Neural progenitor cell (in vitro differentiated cells): ENCODE measurements around the gene RPA4. TPM values are rescaled to one million over a fixed set of nuclear protein-coding genes. Genes with fewer than 3 reads are reported as not detected.

ENCODE experiments used
- DNase-seq: peaks from one replicate; pipeline ENCODE4 v3.0.0-alpha.2; 2016; ENCODE audit warnings: low spot score
- H2AFZ ChIP-seq: fragments of 200-600 bp; sonication (generic); replicated peaks from 2 replicates; pipeline ENCODE4 v1.6.1; 2016; ENCODE audit warnings: antibody characterized with exemption
- H3F3A ChIP-seq: fragments of 200-600 bp; sonication (generic); 2 replicates; pipeline ENCODE4 v1.6.1; 2016; ENCODE audit warnings: antibody characterized with exemption, low read depth
- H3K27ac ChIP-seq: fragments of 200-600 bp; sonication (generic); 2 replicates; pipeline ENCODE4 v1.5.1; 2016; ENCODE audit warnings: mild to moderate bottlenecking
- H3K27me3 ChIP-seq: fragments of 200-600 bp; sonication (generic); 2 replicates; pipeline ENCODE4 v1.6.1; 2016; ENCODE audit warnings: mild to moderate bottlenecking, moderate library complexity
- H3K36me3 ChIP-seq: fragments of 200-600 bp; sonication (generic); 2 replicates; pipeline ENCODE4 v1.5.1; 2016
- H3K4me1 ChIP-seq: fragments of 200-600 bp; sonication (generic); 2 replicates; pipeline ENCODE4 v1.6.1; 2016; ENCODE audit warnings: mixed run types
- H3K4me2 ChIP-seq: fragments of 200-600 bp; sonication (generic); 2 replicates; pipeline ENCODE4 v1.6.1; 2016
- H3K4me3 ChIP-seq: fragments of 200-600 bp; sonication (generic); 2 replicates; pipeline ENCODE4 v1.5.1; 2016
- H3K79me2 ChIP-seq: fragments of 200-600 bp; sonication (generic); 2 replicates; pipeline ENCODE4 v1.6.1; 2016; ENCODE audit warnings: low read depth
- H3K9ac ChIP-seq: fragments of 200-600 bp; sonication (generic); 2 replicates; pipeline ENCODE4 v1.6.1; 2016
- H3K9me3 ChIP-seq: fragments of 200-600 bp; sonication (generic); 2 replicates; pipeline ENCODE4 v1.5.1; 2016; ENCODE audit warnings: low read depth
- H4K20me1 ChIP-seq: fragments of 200-600 bp; sonication (generic); 2 replicates; pipeline ENCODE4 v1.6.1; 2016; ENCODE audit warnings: low read depth
- H3K27ac Mint-ChIP-seq: 3 replicates; pipeline ENCODE4 v1.8.0; 2021; ENCODE audit warnings: mixed read lengths
- H3K27me3 Mint-ChIP-seq: 2 replicates; pipeline ENCODE4 v1.8.0; 2022; ENCODE audit warnings: low read depth, mild to moderate bottlenecking, inconsistent platforms, moderate library complexity, mixed read lengths; ENCODE audit not compliant: insufficient read depth
- H3K36me3 Mint-ChIP-seq: 3 replicates; pipeline ENCODE4 v1.8.0; 2021; ENCODE audit warnings: mixed read lengths
- H3K4me1 Mint-ChIP-seq: 3 replicates; pipeline ENCODE4 v1.8.0; 2021; ENCODE audit warnings: mixed read lengths
- H3K4me3 Mint-ChIP-seq: 3 replicates; pipeline ENCODE4 v1.8.0; 2021; ENCODE audit warnings: mild to moderate bottlenecking, moderate library complexity, mixed read lengths
- H3K9me3 Mint-ChIP-seq: 3 replicates; pipeline ENCODE4 v1.8.0; 2020; ENCODE audit warnings: mixed read lengths
- CTCF ChIP-seq: fragments of 200-600 bp; sonication (generic); IDR thresholded peaks from 2 replicates; pipeline ENCODE4 v1.5.1; 2017; ENCODE audit warnings: antibody characterized with exemption, mild to moderate bottlenecking
- EZH2 ChIP-seq: fragments of 200-600 bp; sonication (generic); IDR thresholded peaks from 2 replicates; pipeline ENCODE4 v1.6.1; 2017; ENCODE audit warnings: antibody characterized with exemption, mild to moderate bottlenecking, moderate library complexity
- EZH2phosphoT487 ChIP-seq: fragments of 200-600 bp; sonication (generic); IDR thresholded peaks from 2 replicates; pipeline ENCODE4 v1.6.1; 2017; ENCODE audit warnings: antibody characterized with exemption
- total RNA-seq: library from RNA; depleted of rRNA; stranded (reverse); fragments of >200 nt; gene quantifications from 2 replicates; pipeline ENCODE4 v1.2.3, GENCODE V29; 2015; ENCODE audit warnings: low replicate concordance

RPA4 gene
- total RNA-seq, 1 donor from 2014 or later: 0.34 TPM

- TF ChIP-seq EZH2phosphoT487: no peak
- no peak for TF ChIP-seq CTCF
- no peak for TF ChIP-seq EZH2
- Histone ChIP-seq H3K79me2 (no peaks in the 10 kb centered on the region), H3K9me3 (no peaks in the 10 kb centered on the region), H3K27ac (no peak overlapping the region), H2AFZ (no peak overlapping the region), H3K4me3 (no peak overlapping the region), H4K20me1 (no peaks in the 10 kb centered on the region), H3F3A (no peaks in the 10 kb centered on the region), H3K27me3 (no peaks in the 10 kb centered on the region), H3K9ac (no peak overlapping the region), H3K4me1 (no peaks in the 10 kb centered on the region), H3K4me2 (no peak overlapping the region), H3K36me3 (no peaks in the 10 kb centered on the region)
- H3K4me3 Mint-ChIP-seq: no peak overlapping the region
- no peaks in the 10 kb centered on the region for H3K27me3 Mint-ChIP-seq
- no peak for DNase-seq
- H3K36me3 Mint-ChIP-seq: no peaks in the 10 kb centered on the region
- H3K9me3 Mint-ChIP-seq: no peaks in the 10 kb centered on the region
- no peaks in the 10 kb centered on the region for H3K4me1 Mint-ChIP-seq
- no peak overlapping the region for H3K27ac Mint-ChIP-seq
Observed at GRCh38 chrX:96861661-96862060, 22.0 kb upstream of the RPA4 start.

GRCh38 chrX:96884027-96884426 is 319 bp downstream of the RPA4 start:
- Histone ChIP-seq H3K36me3 (no peaks in the 10 kb centered on the region), H3K4me2 (no peak overlapping the region), H3K4me3 (no peak overlapping the region), H4K20me1 (no peaks in the 10 kb centered on the region), H2AFZ (no peak overlapping the region), H3K4me1 (no peaks in the 10 kb centered on the region), H3K9ac (no peak overlapping the region), H3K27me3 (no peaks in the 10 kb centered on the region), H3K27ac (no peak overlapping the region), H3K79me2 (no peaks in the 10 kb centered on the region), H3K9me3 (peaks cover 4% of the 10 kb centered on the region), H3F3A (no peaks in the 10 kb centered on the region)
- H3K27ac Mint-ChIP-seq: no peak overlapping the region
- H3K9me3 Mint-ChIP-seq: peaks cover 2% of the 10 kb centered on the region
- H3K27me3 Mint-ChIP-seq: no peaks in the 10 kb centered on the region
- H3K4me1 Mint-ChIP-seq: peaks cover 6% of the 10 kb centered on the region
- DNase-seq: no peak
- no peak overlapping the region for H3K4me3 Mint-ChIP-seq
- peaks cover 8% of the 10 kb centered on the region for H3K36me3 Mint-ChIP-seq
- TF ChIP-seq EZH2 (no peak), CTCF (no peak), EZH2phosphoT487 (no peak)

- Histone ChIP-seq H2AFZ (no peak overlapping the region), H3K27ac (no peak overlapping the region), H3K79me2 (no peaks in the 10 kb centered on the region), H3K4me2 (no peak overlapping the region), H3K27me3 (no peaks in the 10 kb centered on the region), H4K20me1 (no peaks in the 10 kb centered on the region), H3K4me1 (no peaks in the 10 kb centered on the region), H3K4me3 (no peak overlapping the region), H3K9me3 (peaks cover 4% of the 10 kb centered on the region), H3K36me3 (no peaks in the 10 kb centered on the region), H3F3A (no peaks in the 10 kb centered on the region), H3K9ac (no peak overlapping the region)
- Mint-ChIP-seq H3K36me3 (peaks cover 1% of the 10 kb centered on the region), H3K4me1 (peaks cover 7% of the 10 kb centered on the region), H3K27me3 (no peaks in the 10 kb centered on the region), H3K27ac (no peak overlapping the region), H3K9me3 (no peaks in the 10 kb centered on the region), H3K4me3 (no peak overlapping the region)
- no peak for DNase-seq
- TF ChIP-seq EZH2 (no peak), EZH2phosphoT487 (no peak), CTCF (no peak)
Observed at GRCh38 chrX:96889726-96890125, 6.0 kb downstream of the RPA4 start.
